ENCODE results near the gene TEX22. TPM values are rescaled to one million over a fixed set of nuclear protein-coding genes. Genes with fewer than 3 reads are reported as not detected.
A peak's percentile ranks its signal among the peaks of the same experiment; 100 is the strongest.

TEX22 gene
- total RNA-seq, 2 donors from 2014 or later = 0.23 to 0.71 TPM

DNA sequence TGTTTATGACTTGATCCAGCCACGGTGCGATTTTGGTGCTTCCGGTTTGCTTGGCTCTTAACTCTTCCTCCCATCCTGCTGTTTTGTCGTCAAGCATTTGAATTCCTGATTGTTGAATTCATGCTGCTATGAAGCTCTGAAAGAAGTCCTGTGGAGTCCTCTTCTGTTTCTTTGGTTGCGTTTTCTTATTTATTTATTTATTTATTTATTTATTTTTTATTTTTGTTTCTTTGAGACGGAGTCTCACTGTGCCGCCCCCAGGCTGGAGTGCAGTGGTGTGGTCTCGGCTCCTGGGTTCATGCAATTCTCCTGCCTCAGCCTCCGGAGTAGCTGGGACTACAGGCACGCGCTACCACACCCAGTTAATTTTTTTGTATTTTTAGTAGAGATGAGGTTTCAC lies 18.3 kb downstream of the TEX22 start:
- DNase-seq (ENCODE audit: low spot score) = no peak
- intact Hi-C loops (cut with DNase I) = no loop called here

DNA sequence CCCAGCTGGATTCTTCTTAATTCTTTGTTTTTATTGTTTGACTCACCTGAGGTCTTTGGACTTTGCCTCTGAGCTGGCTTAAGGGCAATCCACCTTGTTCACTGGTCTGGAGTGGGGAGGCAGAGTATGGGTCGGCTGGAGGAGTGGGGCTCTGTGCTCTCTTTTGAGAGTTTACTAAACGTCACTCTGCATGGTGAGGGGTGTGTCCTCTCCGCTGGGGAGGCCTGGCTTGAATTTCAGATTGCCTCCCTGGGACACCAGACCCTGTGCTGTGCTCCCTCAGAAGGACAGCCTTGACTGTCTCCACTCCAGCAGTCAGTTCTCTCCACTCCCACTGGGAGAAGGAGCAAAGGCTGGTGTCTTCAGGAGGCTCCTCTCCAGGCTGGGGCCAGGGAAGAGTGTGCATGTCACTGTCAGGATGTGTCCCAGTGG lies 19.4 kb downstream of the TEX22 start:
- intact Hi-C loops (cut with DNase I) = no loop called here

DNA sequence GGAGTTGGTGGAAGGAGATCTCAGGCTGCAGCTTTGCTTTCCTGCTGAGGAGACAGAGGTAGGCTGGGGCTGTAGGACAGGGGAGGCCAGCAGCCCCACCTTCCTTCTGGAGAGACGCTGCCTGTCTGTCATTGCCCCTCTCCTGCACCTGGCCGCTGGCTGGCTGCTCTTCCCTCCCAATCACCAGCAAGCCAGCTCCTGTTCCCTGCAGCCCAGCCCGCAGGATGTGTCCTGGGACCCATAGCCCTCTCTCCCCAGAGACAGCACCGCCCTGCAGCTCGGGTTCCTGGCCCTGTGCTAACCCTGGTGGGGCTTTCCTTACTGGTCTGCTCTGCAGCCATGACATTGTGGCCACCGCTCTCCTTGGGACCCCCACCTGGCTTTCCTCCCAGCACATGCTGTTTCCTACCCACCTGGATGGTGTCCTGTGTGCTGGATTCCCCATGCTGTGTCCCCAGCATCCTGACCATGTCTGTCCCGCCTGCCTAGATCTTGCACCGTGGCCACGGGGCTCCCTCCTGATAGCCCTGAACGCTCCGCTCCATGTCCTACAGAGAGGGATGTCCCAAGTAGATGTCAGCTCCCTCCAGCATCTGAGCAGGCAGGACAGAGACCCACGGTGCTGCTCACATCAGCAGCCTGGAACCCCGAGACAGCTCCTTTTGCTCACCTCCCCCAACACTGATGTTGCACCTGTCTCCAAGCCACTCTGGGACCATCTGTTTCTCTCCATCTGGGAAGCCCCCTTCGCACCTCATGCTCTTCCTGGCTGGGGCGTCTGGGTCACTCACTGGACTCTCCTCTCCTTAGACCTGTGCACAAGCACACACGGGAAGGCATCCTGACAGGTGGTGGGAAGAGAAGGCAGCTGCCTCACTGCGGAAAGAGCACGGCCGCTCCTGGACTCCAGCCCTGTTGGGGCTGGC lies 20.2 kb downstream of the TEX22 start:
- intact Hi-C loops (cut with DNase I) = no loop called here
- peak; percentile 76 for DNase-seq (ENCODE audit: low spot score)

More for the DNA sequence above, 19.4 kb downstream of the TEX22 start:
- no peak for DNase-seq (ENCODE audit: low spot score)

DNA sequence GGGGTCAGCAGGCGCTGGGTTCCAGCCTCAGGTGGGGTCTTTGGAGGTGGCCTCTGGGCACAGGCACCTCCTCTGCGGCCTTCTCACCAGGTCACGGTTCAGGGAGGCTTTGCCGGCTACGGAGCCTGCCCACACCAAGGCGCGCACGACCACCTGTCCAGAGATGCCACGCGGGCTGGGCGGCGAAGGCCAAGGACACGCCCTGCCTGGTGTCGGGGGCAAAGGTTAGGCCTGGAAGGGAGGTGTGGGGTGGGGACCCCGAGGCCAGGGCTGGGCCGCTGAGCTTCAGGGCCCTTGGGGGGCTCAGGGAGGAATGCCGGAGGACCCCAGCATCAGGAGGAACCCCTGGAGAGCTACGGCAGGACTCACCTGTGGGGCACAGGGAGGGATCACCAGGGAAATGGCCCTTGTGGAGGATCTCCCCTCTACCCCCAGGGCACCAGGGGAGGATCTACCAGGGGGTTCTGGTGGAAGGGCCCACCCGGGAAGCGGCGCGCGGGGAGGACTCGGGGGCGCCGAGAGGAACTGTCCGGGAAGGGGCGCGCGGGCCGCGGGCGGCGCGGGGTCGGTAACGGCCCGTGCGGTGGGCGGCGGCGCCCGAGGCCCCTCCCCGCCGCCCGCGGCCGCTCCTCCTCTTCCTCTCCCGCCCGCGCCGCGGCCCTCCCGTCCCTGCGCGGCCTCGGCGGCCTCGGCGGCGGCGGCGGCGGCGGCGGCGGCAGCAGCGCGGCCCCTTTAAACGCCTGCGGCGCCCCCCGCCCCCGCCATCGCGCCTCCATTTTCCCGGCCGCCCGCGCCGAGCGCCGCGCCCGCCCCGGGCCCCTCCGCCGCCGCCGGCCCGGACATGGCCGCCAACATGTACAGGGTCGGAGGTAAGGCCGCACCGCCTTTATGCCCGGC lies 21.1 kb downstream of the TEX22 start, which contains the start of gene MTA1:
Gene MTA1 (plus strand): TSS at position 633 of the 897 bp plus-strand sequence. CDS start 209 bp downstream, at position 842.
- DNase-seq (ENCODE audit: low spot score) = peak; percentile 67
- intact Hi-C loops (cut with DNase I) = no loop called here

DNA sequence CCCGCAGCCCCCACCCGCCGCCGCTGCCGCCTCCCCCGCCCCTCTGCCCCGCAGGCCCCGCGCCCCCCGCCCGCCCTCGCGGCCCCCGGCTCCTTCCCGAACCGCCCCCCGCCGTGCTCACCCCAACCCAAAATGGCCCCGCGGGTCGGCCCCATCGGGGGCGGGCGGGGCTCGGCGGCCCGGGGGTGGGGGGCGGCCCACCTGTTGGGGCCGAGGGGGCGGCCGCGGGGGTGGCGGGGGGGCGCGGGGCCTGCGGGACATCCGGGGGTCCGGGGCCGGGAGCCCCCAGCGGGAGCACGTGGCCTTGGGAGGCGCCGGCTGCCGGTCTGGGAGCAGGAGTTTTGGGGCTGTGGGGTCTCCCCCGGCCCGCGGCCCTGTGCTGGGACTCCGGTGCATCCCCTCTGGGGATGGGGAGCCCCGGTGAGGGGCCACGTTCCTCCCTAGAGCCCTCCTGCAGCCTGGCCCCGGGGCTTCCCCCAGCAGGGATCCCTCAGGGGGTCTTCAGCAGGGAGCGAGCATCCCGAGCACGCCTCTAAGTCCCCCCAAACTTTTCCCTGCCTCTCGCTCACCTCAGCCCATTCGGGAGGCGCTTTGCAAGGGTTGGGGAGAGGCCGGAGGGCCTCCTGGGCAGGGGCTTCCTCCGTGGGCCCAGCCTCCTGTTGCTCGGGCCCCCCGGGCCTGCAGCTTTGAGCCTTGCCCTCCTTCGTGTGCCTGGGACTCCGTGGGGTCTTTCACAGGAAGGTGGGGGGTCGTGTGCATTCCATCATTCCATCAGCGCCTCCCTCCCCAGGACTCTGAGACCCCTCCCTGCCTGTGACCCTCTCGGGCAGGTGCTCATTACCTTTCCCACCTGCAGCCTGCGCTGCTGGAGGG lies 22.0 kb downstream of the TEX22 start:
- intact Hi-C loops (cut with DNase I) = no loop called here
- DNase-seq (ENCODE audit: low spot score) = peak; percentile 80

DNA sequence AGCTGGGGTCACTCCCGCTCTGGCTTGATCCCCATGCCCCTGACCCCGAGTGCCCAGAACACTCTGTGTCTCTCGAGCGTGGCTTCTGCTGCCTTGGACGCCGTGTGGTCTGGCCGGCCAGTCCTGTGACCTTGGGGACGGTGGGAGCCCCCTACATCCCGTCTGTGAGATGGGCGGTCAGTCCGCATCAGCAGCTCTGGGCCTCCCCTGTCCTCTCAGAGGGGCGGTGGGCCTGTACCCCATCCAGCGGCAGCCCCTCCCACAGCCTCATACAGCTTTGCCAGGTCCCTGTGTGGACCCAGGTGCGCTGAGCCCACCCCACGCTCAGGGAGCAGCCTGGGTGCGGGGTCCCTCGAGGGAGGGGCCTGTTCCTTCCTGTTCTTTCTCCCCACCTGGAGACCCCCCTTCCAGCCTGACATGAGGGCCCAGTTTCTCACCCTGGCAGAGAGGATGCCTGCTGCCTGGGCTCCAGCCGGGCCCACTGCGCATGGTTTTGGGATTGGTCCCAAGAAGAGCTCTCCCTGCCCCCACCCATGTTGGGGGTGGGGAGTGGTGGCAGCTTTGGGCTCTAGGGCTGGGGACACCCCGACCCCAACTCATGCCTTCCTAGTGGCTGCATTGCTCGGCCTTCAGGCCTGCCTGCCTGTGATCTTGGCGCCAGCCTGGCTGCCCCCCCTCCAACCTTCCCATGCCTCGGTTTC lies 22.8 kb downstream of the TEX22 start:
- intact Hi-C loops (cut with DNase I) = no loop called here
- no peak for DNase-seq (ENCODE audit: low spot score)

DNA sequence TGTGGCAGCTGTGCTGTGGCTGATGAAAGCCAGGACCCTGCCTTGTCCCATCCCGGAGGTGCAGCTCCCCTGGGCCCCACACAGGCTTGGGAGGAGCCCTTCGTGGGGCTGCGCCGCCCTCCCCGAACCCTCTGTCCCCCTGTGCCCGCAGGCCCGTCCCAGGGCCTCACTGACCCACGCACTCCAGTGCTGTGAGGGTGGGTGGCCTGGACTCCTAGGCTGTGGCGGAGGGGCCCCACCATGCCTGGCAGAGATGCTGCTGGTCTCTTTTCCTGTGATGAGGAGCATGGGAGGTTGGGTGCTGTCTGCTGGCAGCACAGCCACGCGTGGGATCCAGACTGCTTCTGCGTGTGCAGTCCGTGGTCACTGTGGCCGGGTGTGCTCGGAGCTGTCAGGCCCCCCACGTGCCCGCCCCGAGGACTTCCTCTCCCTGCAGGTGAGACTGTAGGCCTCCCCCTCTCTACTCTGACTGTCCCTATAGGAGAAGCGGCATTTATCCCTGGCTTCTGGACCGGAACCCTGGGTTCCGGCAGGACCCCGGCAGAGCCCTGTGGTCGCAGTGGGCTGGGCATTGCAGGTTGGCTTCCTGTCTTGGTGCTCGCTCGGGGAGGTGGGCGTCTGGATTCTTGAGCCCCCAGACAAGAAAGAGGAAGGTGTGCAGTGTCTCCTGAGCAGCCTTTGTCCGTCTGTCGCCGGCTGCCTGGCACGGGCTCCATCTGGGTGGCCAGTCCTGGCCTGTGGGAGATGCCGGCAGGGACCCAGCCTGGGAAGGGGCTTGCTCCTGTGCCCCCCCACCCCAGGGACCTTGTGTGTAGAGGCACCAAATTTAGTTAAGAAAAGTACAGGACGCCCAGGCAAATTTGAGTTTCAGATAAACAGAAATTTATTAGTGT lies 23.6 kb downstream of the TEX22 start:
- intact Hi-C loops (cut with DNase I) = no loop called here
- peak; percentile 76 for DNase-seq (ENCODE audit: low spot score)

DNA sequence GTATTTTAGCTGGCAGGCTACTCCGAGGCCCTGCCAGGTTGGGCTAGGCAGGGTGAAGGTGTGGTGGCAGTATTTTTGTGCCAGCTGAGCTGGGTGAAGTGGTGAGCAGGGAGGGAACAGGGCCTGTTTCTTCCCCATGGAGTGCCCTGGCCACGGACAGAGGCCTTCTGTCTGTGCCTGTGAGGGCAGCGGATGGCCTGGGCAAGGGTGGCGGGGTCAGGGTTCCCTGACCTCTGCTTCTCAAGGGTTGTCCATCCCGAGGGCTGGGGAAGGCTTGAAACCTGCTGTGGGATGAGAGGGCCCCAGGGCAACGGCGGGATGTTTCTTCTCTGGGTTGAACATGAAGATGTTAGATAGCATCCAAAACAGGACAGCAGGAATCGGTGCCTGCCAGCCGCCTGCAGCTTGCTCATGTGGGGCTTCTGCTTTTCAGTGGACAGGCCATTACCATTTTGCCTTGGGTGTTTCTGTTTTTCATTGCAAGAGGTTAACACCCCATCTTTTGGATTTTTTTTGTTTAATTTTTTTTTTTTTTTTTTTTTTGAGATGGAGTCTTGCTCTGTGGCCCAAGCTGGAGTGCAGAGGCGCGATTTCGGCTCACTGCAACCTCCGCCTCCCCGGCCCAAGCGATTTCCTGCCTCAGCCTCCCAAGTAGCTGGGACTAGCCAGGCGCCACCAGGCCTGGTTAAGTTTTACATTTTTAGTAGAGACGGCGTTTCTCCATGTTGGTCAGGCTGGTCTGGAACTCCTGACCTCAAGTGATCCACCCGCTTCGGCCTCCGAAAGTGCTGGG lies 24.6 kb downstream of the TEX22 start:
- intact Hi-C loops (cut with DNase I) = no loop called here
- peak; percentile 78 for DNase-seq (ENCODE audit: low spot score)

DNA sequence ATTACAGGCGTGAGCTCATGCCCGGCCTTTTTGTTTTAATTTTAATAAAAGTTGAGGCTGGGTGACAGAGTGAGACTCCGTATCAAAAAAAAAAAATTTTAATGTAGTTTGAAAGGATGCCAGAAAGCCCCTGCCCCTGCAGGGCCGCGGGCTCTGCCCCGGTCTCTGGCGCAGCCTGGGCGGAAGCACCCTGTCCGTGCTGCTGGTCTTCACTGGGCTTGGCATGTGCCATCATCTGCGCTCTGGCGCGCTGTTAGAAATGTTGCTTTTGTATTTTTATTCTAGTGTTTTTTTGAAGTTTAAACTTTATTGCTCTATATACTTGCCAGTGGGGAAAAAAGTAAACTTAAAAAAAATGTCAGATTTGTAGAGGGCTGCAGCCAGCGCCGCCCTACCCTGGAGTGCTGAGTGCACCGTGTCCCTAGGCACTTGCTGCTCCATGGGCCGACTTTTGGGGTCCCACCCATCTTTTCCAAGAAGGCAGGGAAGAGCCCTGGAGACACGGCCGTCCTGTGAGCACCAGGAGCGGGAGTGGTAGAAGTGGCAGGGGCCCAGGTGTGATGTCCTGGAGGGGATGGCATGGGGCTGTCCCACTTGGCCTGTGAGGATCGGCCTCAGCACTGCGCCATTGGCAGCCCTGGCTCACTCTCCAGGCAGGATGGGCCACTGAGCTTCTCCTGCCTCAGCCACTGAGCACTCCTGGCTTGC lies 25.3 kb downstream of the TEX22 start:
- intact Hi-C loops (cut with DNase I) = no loop called here
- no peak for DNase-seq (ENCODE audit: low spot score)

DNA sequence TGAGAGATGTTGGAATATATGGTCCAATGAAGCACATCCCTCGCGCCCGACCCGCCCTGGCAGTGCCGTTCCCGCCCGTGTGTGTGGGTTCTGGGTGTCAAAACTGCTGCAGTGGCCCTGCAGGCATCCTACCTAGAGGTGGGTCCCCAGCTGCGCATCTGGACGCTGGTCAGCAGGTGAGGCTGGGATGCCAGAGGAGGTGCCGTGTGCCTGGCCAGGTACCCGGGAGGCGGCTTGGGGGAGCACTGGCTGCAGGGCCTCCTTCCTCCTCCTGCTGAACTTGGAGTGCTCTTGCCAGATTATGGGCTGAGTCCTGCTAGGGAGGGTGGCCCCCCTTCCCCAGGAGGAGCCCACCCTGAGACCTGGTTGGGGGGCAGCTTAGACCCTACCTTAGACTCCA lies 26.5 kb downstream of the TEX22 start:
- intact Hi-C loops (cut with DNase I) = no loop called here
- no peak for DNase-seq (ENCODE audit: low spot score)

DNA sequence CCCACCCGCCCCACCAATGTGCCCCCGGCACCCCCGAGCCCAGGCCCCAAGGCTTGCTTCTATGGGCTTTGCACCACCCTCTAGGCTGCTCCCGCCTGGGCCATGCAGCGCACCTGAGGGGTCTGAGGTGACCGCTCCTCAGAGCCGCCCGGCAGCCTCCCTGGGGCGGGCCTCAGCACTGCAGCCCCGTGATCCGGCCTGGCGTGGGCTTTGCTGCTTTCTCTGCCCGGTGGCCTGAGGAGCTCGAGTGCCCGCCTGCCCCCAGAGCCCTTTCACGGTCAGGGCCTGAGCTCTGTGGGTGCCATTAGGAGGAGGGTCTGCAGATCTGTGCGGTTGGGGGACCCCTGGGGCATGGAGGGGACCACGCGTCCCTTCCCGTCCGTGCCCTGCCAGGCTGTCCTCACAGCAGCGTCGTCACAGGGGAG lies 27.5 kb downstream of the TEX22 start:
- DNase-seq (ENCODE audit: low spot score) = peak; percentile 75
- intact Hi-C loops (cut with DNase I) = no loop called here

DNA sequence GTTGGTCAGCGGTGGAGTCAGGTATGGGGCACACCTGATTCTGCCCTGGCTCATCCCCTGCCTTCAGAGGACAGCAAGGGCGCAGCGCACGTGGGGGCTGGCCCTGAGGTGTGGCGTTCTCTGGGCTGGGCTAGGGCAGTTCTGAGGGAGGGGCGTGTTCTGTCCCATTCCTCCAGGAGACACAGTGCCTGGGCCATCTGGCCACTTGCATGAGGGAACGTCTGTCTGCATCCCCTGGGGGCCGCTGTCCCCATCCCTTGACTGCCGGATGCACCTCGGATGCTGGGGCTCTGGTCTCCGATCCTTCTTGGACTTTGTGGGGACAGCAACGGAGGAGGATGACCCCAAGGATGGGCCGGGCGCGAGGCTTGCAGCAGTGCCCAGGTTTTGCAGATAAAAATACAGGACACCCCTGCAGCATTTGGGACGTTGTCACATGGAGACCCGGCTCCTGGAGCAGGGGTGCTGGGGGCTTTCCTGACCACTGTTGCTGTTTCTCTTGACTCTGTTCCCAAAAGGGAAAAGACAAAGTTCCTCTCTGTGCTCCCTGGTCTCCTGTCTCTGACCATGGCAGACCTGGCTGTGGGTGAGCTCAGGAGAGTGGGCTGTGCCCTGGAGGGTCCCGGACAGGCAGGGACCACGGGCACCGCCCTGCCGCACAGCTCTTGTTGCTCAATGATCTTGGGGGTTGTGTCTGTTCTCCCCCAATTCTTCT lies 28.2 kb downstream of the TEX22 start:
- intact Hi-C loops (cut with DNase I) = no loop called here
- no peak for DNase-seq (ENCODE audit: low spot score)

DNA sequence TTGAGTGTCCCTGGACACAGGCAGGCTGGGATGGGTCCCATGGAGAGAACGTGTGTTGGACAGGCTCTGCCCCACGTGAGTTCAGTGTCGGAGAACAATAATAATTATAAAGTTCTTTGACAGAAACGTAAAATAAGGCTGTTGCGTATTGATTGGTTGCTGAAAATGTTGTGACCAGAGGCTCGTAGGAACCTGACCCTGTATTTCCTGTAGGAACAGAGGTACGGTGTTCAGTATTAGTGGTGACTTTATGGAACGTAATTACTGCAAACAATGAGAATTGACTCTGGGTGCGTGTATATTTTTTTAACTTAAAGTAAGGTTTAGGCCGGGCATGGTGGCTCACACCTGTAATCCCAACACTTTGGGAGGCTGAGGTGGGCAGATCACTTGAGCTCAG lies 29.1 kb downstream of the TEX22 start:
- no peak for DNase-seq (ENCODE audit: low spot score)
- intact Hi-C loops (cut with DNase I) = no loop called here

DNA sequence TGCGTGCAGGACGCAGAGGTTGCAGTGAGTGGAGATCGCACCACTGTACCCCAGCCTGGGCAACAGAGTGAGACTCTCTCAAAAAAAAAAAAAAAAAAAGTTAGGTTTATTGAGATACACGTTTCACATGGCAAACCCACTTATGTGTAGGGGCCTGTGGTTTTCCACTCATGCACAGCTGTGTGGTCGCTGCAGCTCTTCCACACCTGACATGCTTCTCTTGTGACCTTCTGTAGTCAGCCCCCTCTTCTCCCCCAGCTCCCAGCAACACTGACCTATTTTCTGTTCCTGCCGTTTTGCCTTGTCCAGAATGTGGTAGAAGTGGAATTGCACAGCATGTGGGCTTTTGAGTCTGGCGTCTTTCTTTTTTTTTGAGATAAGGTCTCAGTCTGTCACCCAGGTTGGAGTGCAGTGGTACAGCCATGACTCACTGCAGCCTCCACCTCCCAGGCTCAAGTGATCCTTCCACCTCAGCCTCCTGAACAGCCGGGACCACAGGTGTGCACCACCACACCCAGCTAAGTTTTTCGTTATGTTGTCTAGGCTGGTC lies 29.7 kb downstream of the TEX22 start:
- intact Hi-C loops (cut with DNase I) = no loop called here
- DNase-seq (ENCODE audit: low spot score) = no peak

DNA sequence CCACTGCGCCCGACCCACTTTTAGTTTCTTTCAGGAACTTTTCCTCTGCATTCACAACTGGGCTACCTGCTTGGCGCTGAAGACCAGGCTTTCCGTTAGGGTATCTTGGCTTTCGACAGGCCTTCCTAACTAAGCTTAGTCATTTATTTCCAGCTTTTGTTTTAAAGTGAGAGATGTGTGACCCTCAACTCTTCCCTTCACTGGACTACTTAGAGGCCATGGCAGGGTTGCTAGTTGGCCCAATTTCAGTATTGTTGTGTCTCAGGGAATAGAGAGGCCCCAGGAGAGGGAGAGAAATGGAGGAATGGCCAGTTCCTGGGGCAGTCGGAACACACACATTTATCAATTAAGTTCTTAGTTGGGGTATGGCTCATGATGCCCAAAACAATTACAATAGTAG lies 31.7 kb downstream of the TEX22 start:
- intact Hi-C loops (cut with DNase I) = no loop called here
- no peak for DNase-seq (ENCODE audit: low spot score)

Data from posterior vena cava (tissue), 2 donors.